Stomach (tissue), 4 donors: ENCODE data around the gene GRHL1.

Experiments used
- EP300 ChIP-seq: sonication (generic); formaldehyde crosslinking; IDR thresholded peaks from one replicate; pipeline ENCODE4 v1.6.1; 2017; ENCODE audit warnings: antibody characterized with exemption
- POLR2A ChIP-seq, 4 donors: fragments of 450-650 bp; IDR thresholded peaks; one replicate each; pipeline ENCODE4 v1.6.1; 2016; ENCODE audit warnings: antibody characterized with exemption in 4 of 4, control low read depth in 2 of 4, mild to moderate bottlenecking in 1 of 4, moderate library complexity in 1 of 4
- TF ChIP-seq, protein P1 (sequence below), 7 experiments: fragments of 450-650 bp in 4 of 7; fragments of 200-600 bp in 3 of 7; sonication (generic) in 3 of 7; IDR thresholded peaks; one replicate each; pipeline ENCODE4 v1.5.1; 2016 to 2019; ENCODE audit warnings: antibody characterized with exemption in 7 of 7, control low read depth in 2 of 7, mild to moderate bottlenecking in 1 of 7

DNA sequence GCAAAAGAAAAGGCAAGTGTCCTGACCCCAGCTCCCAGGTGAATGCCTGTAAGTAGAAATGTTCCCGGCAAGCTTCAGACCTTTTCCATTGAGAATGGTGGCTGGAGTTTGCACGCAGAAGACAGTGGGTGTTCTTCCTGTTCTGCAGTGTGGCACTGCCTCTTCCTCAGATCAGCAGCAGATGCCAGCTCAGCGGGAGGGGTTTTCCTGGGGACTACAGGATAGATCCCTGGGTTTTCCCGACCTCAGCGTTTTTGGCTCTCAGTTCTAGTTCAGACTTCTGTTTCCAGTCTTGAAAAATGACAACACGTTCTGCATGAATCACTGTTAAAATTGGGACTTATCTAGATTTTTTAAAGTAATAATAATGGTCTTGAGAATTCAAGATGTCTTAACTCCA lies 39.2 kb downstream of the GRHL1 start:
- no peak for TF ChIP-seq POLR2A (IDR thresholded peaks at IDR 0.05)
- TF ChIP-seq, protein P1, sequence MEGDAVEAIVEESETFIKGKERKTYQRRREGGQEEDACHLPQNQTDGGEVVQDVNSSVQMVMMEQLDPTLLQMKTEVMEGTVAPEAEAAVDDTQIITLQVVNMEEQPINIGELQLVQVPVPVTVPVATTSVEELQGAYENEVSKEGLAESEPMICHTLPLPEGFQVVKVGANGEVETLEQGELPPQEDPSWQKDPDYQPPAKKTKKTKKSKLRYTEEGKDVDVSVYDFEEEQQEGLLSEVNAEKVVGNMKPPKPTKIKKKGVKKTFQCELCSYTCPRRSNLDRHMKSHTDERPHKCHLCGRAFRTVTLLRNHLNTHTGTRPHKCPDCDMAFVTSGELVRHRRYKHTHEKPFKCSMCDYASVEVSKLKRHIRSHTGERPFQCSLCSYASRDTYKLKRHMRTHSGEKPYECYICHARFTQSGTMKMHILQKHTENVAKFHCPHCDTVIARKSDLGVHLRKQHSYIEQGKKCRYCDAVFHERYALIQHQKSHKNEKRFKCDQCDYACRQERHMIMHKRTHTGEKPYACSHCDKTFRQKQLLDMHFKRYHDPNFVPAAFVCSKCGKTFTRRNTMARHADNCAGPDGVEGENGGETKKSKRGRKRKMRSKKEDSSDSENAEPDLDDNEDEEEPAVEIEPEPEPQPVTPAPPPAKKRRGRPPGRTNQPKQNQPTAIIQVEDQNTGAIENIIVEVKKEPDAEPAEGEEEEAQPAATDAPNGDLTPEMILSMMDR (IDR thresholded peaks at IDR 0.05), result no peak
- no peak for TF ChIP-seq EP300
